ENCODE data around the gene ATP10B.

GRCh38 chr5:160770718-160771117 lies 81.3 kb downstream of the ATP10B start:
- no peak for TF ChIP-seq EZH2 (IDR thresholded peaks at IDR 0.05; ENCODE audit: insufficient read depth, poor library complexity, severe bottlenecking)
- TF ChIP-seq EZH2phosphoT487 (IDR thresholded peaks at IDR 0.05; ENCODE audit: insufficient read depth, low read depth) = no peak

Data from GM23248 (cell line).